HL-60 (cell line): ENCODE results near the gene VSTM2L.

Experiments
- CTCF ChIP-seq: IDR thresholded peaks from one replicate; pipeline ENCODE4 v1.5.1; 2011; ENCODE audit warnings: low read length, control low read depth, inconsistent platforms; ENCODE audit not compliant: insufficient read depth
- POLR2AphosphoS5 ChIP-seq: IDR thresholded peaks from 2 replicates; pipeline ENCODE4 v1.6.1; 2012; ENCODE audit warnings: low read depth

GRCh38 chr20:37931153-37931922 lies 28.4 kb downstream of the VSTM2L start:
- TF ChIP-seq CTCF: no peak
- no peak for TF ChIP-seq POLR2AphosphoS5
